Adipose tissue (tissue), 3 donors: ENCODE results near the gene DNM3. TPM values are rescaled to one million over a fixed set of nuclear protein-coding genes. Genes with fewer than 3 reads are reported as not detected.

Experiments
- H3K27ac ChIP-seq: one replicate; pipeline ENCODE4 v1.5.1; 2013; ENCODE audit warnings: low read depth, low read length
- WGBS, 3 donors: extraction: QIAGEN DNeasy Blood & Tissue Kit; methylation state at CpG; one replicate each; pipeline ENCODE4 v1.1.7; 2013; 5-methylcytosine and 5-hydroxymethylcytosine counted together
- polyA plus RNA-seq, 3 donors: library from polyadenylated mRNA; stranded (reverse); fragments of 200-250 nt; gene quantifications; one replicate each; pipeline ENCODE4 v1.2.3, GENCODE V29; 2013
- donor health status: healthy with polysubstance abuse.
- donor health status: Bipolar disorder and iron deficiency.
- donor health status: healthy.

The DNM3 gene
- polyA plus RNA-seq, 3 donors: 0.37 to 3.0 (median 2.1) TPM

GRCh38 chr1:171902527-171902926, 61.2 kb downstream of the DNM3 start:
- 59 to 70% (median 67%) methylated on average over 3 of the region's 3 CpGs for WGBS, 3 donors
- no peak overlapping the region for H3K27ac ChIP-seq

GRCh38 chr1:171904778-171905450, 63.6 kb downstream of the DNM3 start:
- no peak overlapping the region for H3K27ac ChIP-seq
- 69 to 82% (median 71%) methylated on average over 5 of the region's 5 CpGs for WGBS, 3 donors

- 73 to 86% (median 80%) methylated on average over 5 of the region's 5 CpGs for WGBS, 3 donors
- H3K27ac ChIP-seq: no peak overlapping the region
These were observed 68.4 kb downstream of the DNM3 start for GRCh38 chr1:171909711-171910110.

GRCh38 chr1:171910786-171911185, 69.5 kb downstream of the DNM3 start:
- H3K27ac ChIP-seq: no peak overlapping the region
- WGBS, 3 donors: 67 to 77% (median 70%) methylated on average over 2 of the region's 2 CpGs

- no peak overlapping the region for H3K27ac ChIP-seq
- whole genome bisulfite sequencing, 3 donors: 90 to 93% (median 92%) methylated on average over 8 of the region's 8 CpGs
These were observed 70.2 kb downstream of the DNM3 start for GRCh38 chr1:171911506-171911905.

GRCh38 chr1:171912509-171913175, 71.3 kb downstream of the DNM3 start:
- WGBS, 3 donors: 57 to 60% (median 57%) methylated on average over 2 of the region's 2 CpGs
- H3K27ac ChIP-seq: no peak overlapping the region

GRCh38 chr1:171913385-171913784, 72.1 kb downstream of the DNM3 start:
- 14 to 19% (median 17%) methylated on average over 2 of the region's 2 CpGs for WGBS, 3 donors
- no peak overlapping the region for H3K27ac ChIP-seq

GRCh38 chr1:171916315-171916771, 75.0 kb downstream of the DNM3 start:
- 66 to 71% (median 69%) methylated on average over 3 of the region's 3 CpGs for WGBS, 3 donors
- no peak overlapping the region for H3K27ac ChIP-seq

- 87 to 97% (median 89%) methylated on average over 1 of the region's 1 CpG for WGBS, 3 donors
- no peak overlapping the region for H3K27ac ChIP-seq
These were observed 76.0 kb downstream of the DNM3 start for GRCh38 chr1:171917331-171917730.

GRCh38 chr1:171919891-171920887, 78.9 kb downstream of the DNM3 start:
- H3K27ac ChIP-seq: no peak overlapping the region
- WGBS, 3 donors: 68 to 78% (median 73%) methylated on average over 5 of the region's 5 CpGs

- WGBS, 3 donors: 47 to 80% (median 67%) methylated on average over 2 of the region's 2 CpGs
- H3K27ac ChIP-seq: no peak overlapping the region
These were observed 81.7 kb downstream of the DNM3 start for GRCh38 chr1:171922999-171923398.

- WGBS, 3 donors: 98 to 100% (median 99%) methylated on average over 2 of the region's 2 CpGs
- H3K27ac ChIP-seq: no peak overlapping the region
These were observed 87.8 kb downstream of the DNM3 start for GRCh38 chr1:171929121-171929520.

- no peak overlapping the region for H3K27ac ChIP-seq
These were observed 90.5 kb downstream of the DNM3 start for GRCh38 chr1:171931752-171932151.

- H3K27ac ChIP-seq: no peak overlapping the region
- WGBS, 3 donors: 64 to 79% (median 78%) methylated on average over 3 of the region's 3 CpGs
These were observed 93.4 kb downstream of the DNM3 start for GRCh38 chr1:171934664-171935063.

GRCh38 chr1:171935086-171935485, 93.8 kb downstream of the DNM3 start:
- no peak overlapping the region for H3K27ac ChIP-seq
- WGBS, 3 donors: 86 to 93% (median 91%) methylated on average over 4 of the region's 4 CpGs

- H3K27ac ChIP-seq: no peak overlapping the region
- 77 to 86% (median 86%) methylated on average over 1 of the region's 1 CpG for WGBS, 3 donors
These were observed 94.4 kb downstream of the DNM3 start for GRCh38 chr1:171935664-171936063.

GRCh38 chr1:171937938-171938337, 96.6 kb downstream of the DNM3 start:
- WGBS, 3 donors: 58 to 78% (median 76%) methylated on average over 1 of the region's 1 CpG
- no peak overlapping the region for H3K27ac ChIP-seq

GRCh38 chr1:171939740-171940139, 98.4 kb downstream of the DNM3 start:
- WGBS, 3 donors: 72 to 87% (median 82%) methylated on average over 4 of the region's 4 CpGs
- H3K27ac ChIP-seq: no peak overlapping the region

- H3K27ac ChIP-seq: no peak overlapping the region
These were observed 99.1 kb downstream of the DNM3 start for GRCh38 chr1:171940368-171940767.
